Measurements from ENCODE around the gene PRPF6.

GRCh38 chr20:64011366-64011779 lies 30.4 kb downstream of the PRPF6 start:
- TF ChIP-seq, protein P1, sequence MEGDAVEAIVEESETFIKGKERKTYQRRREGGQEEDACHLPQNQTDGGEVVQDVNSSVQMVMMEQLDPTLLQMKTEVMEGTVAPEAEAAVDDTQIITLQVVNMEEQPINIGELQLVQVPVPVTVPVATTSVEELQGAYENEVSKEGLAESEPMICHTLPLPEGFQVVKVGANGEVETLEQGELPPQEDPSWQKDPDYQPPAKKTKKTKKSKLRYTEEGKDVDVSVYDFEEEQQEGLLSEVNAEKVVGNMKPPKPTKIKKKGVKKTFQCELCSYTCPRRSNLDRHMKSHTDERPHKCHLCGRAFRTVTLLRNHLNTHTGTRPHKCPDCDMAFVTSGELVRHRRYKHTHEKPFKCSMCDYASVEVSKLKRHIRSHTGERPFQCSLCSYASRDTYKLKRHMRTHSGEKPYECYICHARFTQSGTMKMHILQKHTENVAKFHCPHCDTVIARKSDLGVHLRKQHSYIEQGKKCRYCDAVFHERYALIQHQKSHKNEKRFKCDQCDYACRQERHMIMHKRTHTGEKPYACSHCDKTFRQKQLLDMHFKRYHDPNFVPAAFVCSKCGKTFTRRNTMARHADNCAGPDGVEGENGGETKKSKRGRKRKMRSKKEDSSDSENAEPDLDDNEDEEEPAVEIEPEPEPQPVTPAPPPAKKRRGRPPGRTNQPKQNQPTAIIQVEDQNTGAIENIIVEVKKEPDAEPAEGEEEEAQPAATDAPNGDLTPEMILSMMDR (IDR thresholded peaks at IDR 0.05): no peak
- TF ChIP-seq POLR2A (IDR thresholded peaks at IDR 0.05): no peak
- TF ChIP-seq EP300 (IDR thresholded peaks at IDR 0.05): no peak
